ENCODE results near the gene MRAP2.

DNA sequence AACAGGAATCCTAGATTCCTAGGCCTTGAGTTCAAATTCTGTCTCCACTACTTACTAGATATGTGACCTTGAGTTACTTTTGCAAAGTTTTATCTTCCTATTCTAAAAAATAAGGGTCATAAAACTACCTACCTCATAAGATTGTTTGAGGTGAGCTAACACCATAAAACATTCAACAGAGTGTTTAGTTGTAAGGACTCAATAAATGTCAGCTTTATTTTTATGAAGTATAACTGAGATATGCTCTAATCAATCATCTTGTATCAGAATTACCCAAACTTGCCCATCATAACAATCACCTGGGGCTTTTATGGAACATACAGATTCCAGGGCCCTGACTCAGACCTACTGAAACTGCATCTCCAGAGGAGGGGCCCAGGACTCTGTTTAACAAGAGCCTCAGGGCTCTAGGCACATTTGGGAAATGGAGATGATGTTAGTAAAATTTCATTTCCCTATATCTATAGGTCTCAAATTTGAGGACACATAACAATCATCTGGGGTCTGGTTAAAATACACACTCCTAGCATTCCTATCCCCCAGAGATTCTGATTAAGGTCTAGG, 35.5 kb upstream of the MRAP2 start:
- no peak for TF ChIP-seq POLR2A (IDR thresholded peaks at IDR 0.05)
- TF ChIP-seq CTCF (IDR thresholded peaks at IDR 0.05): no peak
